ENCODE measurements around the gene SKIC2. TPM values are rescaled to one million over a fixed set of nuclear protein-coding genes. Genes with fewer than 3 reads are reported as not detected.
A peak's percentile ranks its signal among the peaks of the same experiment; 100 is the strongest.

SKIC2 gene
- total RNA-seq, 1 donor from 2014 or later = 64.2 TPM

- DNase-seq (no peak), ATAC-seq (no peak)
- Histone ChIP-seq H3K4me3 (no peak overlapping the region), H3K4me1 (peaks cover 14% of the 10 kb centered on the region), H3K36me3 (peaks cover 86% of the 10 kb centered on the region), H3K9me3 (no peaks in the 10 kb centered on the region), H3K27me3 (ENCODE audit: low read depth) (no peaks in the 10 kb centered on the region), H3K27ac (no peak overlapping the region)
- intact Hi-C loops (cut with DNase I) = no loop called here
- no peak for TF ChIP-seq CTCF (IDR thresholded peaks at IDR 0.05)
These were observed 8.3 kb downstream of the SKIC2 start for GRCh38 chr6:31966997-31967925.

GRCh38 chr6:31967926-31968320, 8.9 kb downstream of the SKIC2 start:
- no peak for TF ChIP-seq CTCF (IDR thresholded peaks at IDR 0.05)
- H3K27ac ChIP-seq = no peak overlapping the region
- intact Hi-C loops (cut with DNase I) = no loop called here
- H3K4me1 ChIP-seq = peaks cover 18% of the 10 kb centered on the region
- no peaks in the 10 kb centered on the region for H3K27me3 ChIP-seq (ENCODE audit: low read depth)
- peaks cover 79% of the 10 kb centered on the region for H3K36me3 ChIP-seq
- H3K4me3 ChIP-seq = no peak overlapping the region
- ATAC-seq = no peak
- no peak for DNase-seq
- no peaks in the 10 kb centered on the region for H3K9me3 ChIP-seq

- intact Hi-C loops (cut with DNase I) = no loop called here
- TF ChIP-seq CTCF (IDR thresholded peaks at IDR 0.05) = no peak
These were observed 9.4 kb downstream of the SKIC2 start for GRCh38 chr6:31968326-31968725.

GRCh38 chr6:31968791-31969711, 10.1 kb downstream of the SKIC2 start:
- Histone ChIP-seq H3K27me3 (ENCODE audit: low read depth) (no peaks in the 10 kb centered on the region), H3K4me1 (peaks cover 28% of the 10 kb centered on the region), H3K9me3 (no peaks in the 10 kb centered on the region), H3K27ac (no peak overlapping the region), H3K36me3 (peaks cover 68% of the 10 kb centered on the region), H3K4me3 (no peak overlapping the region)
- no peak for TF ChIP-seq CTCF (IDR thresholded peaks at IDR 0.05)
- ATAC-seq = no peak
- peak; percentile 35 for DNase-seq
- intact Hi-C loops (cut with DNase I) = no loop called here

More at GRCh38 chr6:31968326-31968725, 9.4 kb downstream of the SKIC2 start:
- Histone ChIP-seq H3K4me1 (peaks cover 22% of the 10 kb centered on the region), H3K4me3 (no peak overlapping the region), H3K27ac (no peak overlapping the region), H3K9me3 (no peaks in the 10 kb centered on the region), H3K36me3 (peaks cover 75% of the 10 kb centered on the region), H3K27me3 (ENCODE audit: low read depth) (no peaks in the 10 kb centered on the region)
- DNase-seq (no peak), ATAC-seq (no peak)

GRCh38 chr6:31969712-31970603, 11.0 kb downstream of the SKIC2 start:
- DNase-seq = peak; percentile 39
- intact Hi-C loops (cut with DNase I) = no loop called here
- H3K9me3 ChIP-seq = no peaks in the 10 kb centered on the region
- no peak overlapping the region for H3K27ac ChIP-seq
- no peak overlapping the region for H3K4me3 ChIP-seq
- H3K4me1 ChIP-seq = peaks cover 31% of the 10 kb centered on the region
- H3K27me3 ChIP-seq (ENCODE audit: low read depth) = no peaks in the 10 kb centered on the region
- TF ChIP-seq CTCF (IDR thresholded peaks at IDR 0.05) = no peak
- no peak for ATAC-seq
- H3K36me3 ChIP-seq = peaks cover 64% of the 10 kb centered on the region

Measured in lower lobe of right lung (tissue), 2 donors.